ENCODE measurements around the gene TSPOAP1.

Gene TSPOAP1

DNA sequence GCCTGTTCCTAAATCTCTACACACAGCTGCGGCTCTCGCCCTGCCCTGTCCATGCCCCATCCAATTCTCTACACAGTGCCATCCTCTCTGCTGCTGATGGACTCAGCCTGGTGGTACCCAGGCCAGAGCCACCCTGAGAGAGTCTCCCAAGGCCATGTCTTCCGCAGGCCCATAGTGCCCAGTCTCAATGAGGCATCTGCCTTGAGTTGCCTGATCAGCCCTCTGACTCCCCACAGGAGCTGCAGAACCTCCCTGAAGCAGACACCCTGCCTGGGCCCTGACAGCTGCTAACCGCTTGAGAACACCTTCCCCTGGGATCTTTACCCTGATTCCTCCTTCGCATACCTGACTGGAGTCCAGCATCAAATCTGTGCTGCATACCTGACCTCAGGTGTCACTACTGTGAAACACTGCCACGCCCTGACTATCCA, 13.3 kb downstream of the TSPOAP1 start:
- H3K4me3 ChIP-seq (ENCODE audit: low read length): no peak overlapping the region
- TF ChIP-seq ZNF274 (IDR thresholded peaks at IDR 0.05; ENCODE audit: low read depth, low read length): no peak

DNA sequence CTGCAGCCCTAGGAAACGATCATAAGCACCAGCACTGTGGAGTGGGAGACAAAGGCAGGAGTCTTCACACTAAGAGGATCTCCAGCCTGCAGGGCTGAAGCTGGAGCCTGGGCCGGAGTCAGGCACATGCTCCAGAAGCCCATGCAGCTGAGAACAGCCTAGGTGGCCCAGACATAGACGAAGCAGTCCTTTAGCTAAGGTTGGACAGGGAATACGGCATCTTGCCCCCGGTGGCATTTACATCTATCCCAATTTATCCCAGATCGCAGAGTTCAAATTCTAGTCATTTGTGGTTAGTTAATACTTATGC, 13.9 kb downstream of the TSPOAP1 start:
- no peak overlapping the region for H3K4me3 ChIP-seq (ENCODE audit: low read length)
- TF ChIP-seq ZNF274 (IDR thresholded peaks at IDR 0.05; ENCODE audit: low read depth, low read length): no peak

DNA sequence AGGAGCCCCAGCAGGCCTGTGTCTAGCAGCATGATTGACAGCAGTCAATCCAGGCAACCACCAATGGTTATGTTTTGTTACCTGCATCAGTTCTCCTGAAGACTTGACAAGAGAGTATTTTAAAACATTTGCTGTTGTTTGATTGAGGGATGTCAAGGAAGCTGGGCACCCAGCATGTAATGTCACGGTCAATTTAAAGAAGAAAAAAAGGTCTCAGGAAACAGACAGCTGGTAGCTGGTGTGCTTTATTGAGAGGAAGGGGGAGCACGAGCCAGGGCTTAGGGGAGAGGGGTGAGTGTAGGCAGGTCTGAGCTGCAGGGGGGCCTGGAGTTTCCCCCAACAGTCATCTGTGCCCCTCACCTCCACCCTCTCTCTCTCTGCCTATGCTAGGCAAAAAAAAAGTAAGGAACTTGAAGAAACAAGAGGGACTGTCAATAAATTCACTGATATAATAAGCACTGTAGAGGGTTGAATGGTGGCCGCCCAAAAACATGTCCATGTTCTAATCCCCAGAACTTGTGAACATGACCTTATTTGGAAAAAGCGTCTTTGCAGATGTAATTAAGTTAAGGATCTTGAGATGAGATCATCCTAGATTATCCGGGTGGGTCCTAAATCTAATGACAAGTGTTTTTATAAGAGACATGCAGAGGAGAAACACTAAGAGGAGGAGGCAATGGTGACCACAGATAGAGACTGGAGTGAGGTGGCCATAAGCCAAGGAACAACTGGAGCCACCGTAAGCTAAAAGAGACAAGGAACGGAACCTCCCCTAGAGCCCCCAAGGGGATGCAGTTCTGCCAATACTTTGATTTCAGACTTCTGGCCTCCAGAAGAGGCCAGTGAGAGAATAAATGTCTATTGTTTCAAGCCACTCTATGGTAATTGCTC, 14.5 kb downstream of the TSPOAP1 start:
- no peak overlapping the region for H3K4me3 ChIP-seq (ENCODE audit: low read length)
- TF ChIP-seq ZNF274 (IDR thresholded peaks at IDR 0.05; ENCODE audit: low read depth, low read length): no peak

DNA sequence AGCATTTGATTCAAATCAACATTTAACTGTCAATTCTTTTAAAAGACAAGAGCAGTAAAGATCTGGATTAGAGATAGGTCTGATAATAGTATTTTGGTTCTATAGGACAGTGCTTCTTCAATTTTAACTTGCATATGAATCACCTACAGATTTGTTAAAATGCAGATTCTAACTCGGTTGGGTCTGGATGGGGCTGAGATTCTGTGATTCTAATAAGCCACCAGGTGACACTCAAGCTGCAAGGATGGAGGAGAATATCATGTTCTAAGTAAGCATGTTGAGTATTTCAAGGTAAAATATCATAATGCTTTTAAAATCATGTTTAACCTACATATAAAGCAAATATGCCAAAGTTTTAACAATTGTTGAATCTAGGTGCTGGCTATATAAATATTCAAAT, 15.8 kb downstream of the TSPOAP1 start:
- TF ChIP-seq ZNF274 (IDR thresholded peaks at IDR 0.05; ENCODE audit: low read depth, low read length): no peak
- H3K4me3 ChIP-seq (ENCODE audit: low read length): no peak overlapping the region

DNA sequence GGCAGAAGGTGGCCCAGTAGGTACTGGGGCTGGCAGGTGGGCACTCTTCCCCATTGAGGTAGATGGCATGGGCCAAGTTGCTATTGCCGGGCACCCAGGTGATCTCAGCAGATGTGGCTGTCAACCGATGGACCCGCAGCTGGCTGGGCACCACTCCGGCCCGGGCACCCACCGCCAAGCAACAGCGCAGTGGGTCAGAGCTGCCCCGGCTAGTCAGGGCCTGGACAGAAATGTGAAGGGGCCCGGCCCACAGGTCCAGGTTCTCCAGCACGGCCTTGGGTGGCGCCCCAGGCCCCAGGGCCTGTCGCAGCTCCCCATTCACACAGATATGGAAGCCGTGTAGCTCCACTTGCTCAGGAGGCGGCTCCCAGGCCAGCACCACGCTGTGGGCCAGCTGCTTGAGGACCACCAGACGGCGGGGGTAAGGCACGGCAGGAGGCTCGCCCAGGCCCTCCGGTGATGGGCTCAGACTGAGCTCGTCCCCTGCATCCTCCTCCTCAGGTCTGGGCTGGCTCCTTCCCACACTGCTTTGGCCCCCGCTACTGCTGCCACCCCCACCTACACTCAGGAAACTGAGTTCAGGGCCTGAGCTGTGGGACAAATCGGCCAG, 16.5 kb downstream of the TSPOAP1 start:
- no peak for TF ChIP-seq ZNF274 (IDR thresholded peaks at IDR 0.05; ENCODE audit: low read depth, low read length)
- H3K4me3 ChIP-seq (ENCODE audit: low read length): no peak overlapping the region

DNA sequence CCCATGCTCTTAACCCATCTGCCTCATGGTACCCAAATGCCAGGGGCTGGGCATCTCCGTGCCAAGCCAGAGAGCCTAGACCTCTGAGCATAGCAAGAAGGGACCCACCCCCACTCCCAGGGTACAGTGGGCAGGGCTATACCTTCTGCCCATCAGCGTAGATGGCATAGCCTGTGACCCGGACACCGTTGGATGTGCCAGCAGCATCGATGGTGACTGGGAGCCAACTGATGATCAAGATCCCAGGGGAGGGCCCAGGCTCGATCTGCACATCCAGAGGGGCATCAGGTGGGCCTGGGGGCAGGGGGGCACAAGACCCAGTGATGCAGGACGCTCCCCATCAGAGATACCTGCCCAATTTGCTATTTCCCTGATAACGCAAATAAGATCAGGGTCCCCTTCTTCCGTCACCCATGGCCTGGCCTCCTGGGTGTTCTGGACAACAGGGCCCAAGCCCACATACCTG, 17.1 kb downstream of the TSPOAP1 start:
- no peak overlapping the region for H3K4me3 ChIP-seq (ENCODE audit: low read length)
- no peak for TF ChIP-seq ZNF274 (IDR thresholded peaks at IDR 0.05; ENCODE audit: low read depth, low read length)

DNA sequence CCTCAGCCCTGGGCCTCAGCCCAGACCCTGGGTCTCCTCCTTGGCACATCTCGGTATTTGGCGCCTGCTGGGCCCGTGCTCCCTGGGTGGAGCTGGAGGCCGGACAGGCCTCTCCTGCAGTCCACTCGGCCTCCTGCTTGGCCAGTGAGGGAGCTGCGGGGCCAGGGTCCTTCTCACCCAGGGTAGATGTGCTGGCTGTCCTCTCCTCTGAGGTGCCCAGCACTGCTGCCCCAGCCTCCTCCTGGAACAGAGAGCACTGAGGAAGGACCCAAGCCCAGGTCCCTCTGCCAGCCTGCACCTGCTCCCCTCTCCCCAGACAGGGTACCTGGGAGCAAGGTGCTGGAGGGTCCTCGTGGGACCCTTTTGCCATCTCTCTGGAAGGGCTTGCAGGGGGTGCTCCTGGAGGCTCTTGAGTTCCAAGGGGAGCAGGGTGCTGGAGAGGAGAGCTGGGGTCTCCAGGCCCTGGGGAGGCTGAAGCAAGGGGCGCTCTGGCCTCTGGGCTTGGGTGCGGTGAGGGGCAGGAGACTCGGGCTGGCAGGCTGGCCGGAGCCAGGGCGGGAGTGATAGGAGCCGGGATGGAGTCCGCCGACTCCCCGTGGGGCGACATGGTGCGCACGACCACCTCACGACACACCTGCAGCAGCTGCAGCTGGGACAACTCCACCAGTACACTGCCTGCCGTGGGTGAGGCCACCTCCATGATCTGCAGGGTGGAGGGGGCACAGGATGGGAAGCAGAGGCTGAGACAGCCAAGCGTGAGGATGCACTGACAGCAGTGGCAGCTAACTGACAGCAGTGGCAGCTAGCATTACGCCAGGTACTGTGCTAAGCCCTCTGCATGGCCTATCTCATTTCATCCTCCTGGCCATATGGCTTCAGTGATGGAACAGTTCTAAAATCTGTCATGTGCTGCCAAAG, 17.8 kb downstream of the TSPOAP1 start:
- H3K4me3 ChIP-seq (ENCODE audit: low read length): no peak overlapping the region
- TF ChIP-seq ZNF274 (IDR thresholded peaks at IDR 0.05; ENCODE audit: low read depth, low read length): no peak

DNA sequence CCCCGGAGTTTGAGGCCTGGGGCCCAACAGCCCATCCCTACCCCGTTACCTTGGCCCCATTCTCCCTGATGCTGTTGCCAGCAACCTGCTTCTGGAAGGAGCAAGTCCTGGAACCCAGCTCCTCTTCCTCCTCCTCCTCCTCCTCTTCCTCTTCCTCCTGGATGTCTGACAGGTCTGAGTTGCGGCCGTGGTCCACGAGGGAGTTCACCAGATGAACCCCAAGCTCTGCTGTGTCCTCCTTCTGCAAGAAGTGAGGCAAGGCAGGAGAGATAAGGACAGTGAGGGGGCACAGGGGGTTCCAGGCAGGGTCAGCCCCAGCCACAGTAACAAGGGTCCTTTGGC, 18.7 kb downstream of the TSPOAP1 start:
- no peak for TF ChIP-seq ZNF274 (IDR thresholded peaks at IDR 0.05; ENCODE audit: low read depth, low read length)
- H3K4me3 ChIP-seq (ENCODE audit: low read length): no peak overlapping the region

DNA sequence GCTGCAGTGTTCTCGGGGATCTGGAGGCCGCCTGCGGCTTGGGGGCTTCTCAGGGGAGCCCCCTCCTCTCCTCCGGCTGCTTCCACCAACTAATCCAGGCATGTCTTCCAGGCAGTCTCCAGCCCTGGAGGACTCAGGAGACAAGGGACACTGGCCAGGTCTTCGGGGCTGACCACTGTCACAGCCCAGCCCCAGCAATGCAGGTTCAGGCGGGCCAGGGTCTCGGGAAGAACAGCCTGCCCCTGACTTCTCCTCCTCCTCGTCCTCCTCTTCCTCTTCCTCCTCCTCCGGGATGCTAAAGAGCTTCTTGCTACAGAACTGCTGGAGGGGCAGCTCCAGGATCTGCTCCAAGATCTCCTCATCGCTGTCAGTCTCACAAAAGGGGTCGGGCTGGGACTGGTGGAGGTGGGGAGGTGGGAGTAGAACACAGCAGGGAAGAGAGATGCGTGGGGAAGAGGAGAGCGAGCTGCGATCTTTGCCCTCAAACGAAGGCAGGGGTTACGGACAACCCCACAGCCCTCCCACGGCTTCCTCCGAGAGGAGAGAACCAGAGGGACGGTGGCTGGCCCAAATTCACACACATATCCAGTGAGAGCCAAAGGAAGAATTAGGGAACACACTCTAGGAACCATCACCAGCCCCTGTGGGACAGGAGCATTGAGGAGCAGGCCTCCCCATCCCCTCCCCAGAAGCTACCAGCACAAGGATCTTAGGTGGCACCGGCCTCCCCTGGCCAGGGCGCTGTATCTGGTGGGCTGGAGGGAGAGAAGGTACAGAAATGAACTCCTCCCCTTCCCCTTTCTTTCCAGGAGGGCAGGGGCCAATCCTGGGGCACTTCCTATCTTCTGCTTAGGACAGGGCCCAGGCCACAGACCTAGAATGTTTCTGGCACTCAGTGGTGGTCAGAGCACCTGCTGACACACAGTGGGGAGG, 19.3 kb downstream of the TSPOAP1 start:
- H3K4me3 ChIP-seq (ENCODE audit: low read length): no peak overlapping the region

DNA sequence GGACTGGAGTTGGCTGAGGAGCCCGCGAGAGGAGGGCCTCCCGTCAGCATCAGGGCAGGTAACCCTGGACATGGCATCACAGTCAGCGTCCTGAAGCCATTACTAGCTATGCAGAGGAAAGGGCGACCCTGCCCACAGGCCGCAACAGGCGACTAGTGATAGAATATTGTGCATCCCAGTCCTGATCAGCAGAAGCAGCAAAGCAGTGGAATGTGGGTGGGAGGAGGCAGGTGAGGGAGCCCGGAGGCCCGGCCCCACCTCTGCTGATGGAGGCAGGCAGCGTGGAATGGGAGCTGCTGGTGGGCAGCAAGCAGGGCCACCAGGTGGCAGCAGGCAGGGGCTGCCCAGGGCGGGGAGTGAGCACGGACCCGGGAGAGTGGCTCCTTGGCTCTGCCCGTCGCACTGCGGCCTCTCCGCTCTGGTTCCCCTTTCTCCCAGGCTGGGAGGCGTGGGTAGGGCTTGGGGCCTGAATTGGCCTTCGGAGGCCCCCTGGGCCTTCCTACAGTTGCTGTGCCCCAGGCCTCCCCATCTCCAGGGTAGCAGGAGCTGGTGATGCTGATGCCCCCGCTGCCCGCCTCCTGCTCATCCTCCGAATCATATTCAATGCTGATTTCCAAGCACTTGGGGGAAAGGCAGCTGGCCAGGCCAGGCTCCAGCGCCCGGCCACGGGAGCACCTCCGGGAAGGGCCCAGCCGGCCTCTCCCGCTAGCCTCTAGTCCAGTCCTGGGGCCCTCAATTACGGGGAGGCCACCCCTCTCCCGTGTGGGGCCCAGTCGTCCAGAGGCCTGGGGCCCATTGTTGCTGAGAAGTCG, 20.2 kb downstream of the TSPOAP1 start:
- no peak overlapping the region for H3K4me3 ChIP-seq (ENCODE audit: low read length)
- TF ChIP-seq ZNF274 (IDR thresholded peaks at IDR 0.05; ENCODE audit: low read depth, low read length): no peak

More for the DNA sequence above, 19.3 kb downstream of the TSPOAP1 start:
- TF ChIP-seq ZNF274 (IDR thresholded peaks at IDR 0.05; ENCODE audit: low read depth, low read length): no peak

DNA sequence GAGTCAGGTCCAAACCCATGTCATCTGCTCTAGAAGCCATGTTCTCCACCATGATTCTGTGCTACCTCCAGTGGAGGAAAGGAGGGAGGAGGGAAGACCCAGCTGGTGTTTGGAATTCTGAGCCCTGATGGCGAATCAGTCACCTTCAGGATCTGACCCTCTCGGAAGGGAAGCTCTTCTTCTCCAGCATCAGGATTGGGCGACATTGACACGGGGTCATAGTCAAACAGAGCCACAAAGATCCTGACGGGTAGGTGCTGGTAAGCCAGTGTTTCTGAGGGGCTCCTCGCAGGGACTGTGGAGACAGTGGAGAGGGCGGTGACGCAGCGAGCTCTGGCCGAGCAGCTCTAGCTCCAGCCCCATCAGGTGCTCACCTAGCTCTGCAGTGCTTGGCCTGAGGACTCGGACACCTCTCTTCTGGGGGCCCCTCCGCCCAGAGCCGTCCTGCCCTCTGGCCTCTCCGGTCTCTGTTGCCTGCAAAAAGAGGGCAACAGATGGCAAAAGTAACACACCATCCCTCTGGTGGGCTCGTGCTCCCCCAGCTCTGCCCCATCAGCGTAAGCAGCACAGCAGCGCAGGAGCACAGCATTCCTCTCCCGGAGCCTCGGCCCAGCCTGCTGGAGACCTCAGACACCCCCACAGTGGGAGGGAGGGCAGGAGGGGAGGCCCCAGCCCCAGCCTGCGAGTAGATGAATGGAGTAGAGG, 21.0 kb downstream of the TSPOAP1 start:
- no peak overlapping the region for H3K4me3 ChIP-seq (ENCODE audit: low read length)
- TF ChIP-seq ZNF274 (IDR thresholded peaks at IDR 0.05; ENCODE audit: low read depth, low read length): no peak
